Osteocyte (in vitro differentiated cells): ENCODE data around the gene CLDN22. TPM values are rescaled to one million over a fixed set of nuclear protein-coding genes. Genes with fewer than 3 reads are reported as not detected.

Source experiments
- DNase-seq: peaks from one replicate; pipeline ENCODE4 v3.0.0; 2021; ENCODE audit warnings: mixed read lengths; ENCODE audit not compliant: unreplicated experiment; ENCODE audit errors: extremely low spot score
- H3K27ac Mint-ChIP-seq: one replicate; pipeline ENCODE4 v1.8.0; 2021; ENCODE audit warnings: mild to moderate bottlenecking, mixed read lengths; ENCODE audit not compliant: unreplicated experiment
- H3K27me3 Mint-ChIP-seq: one replicate; pipeline ENCODE4 v1.8.0; 2021; ENCODE audit warnings: mixed read lengths; ENCODE audit not compliant: unreplicated experiment
- H3K36me3 Mint-ChIP-seq: one replicate; pipeline ENCODE4 v1.8.0; 2021; ENCODE audit warnings: mixed read lengths; ENCODE audit not compliant: unreplicated experiment
- H3K4me1 Mint-ChIP-seq: one replicate; pipeline ENCODE4 v1.8.0; 2021; ENCODE audit warnings: mixed read lengths; ENCODE audit not compliant: unreplicated experiment
- H3K4me3 Mint-ChIP-seq: one replicate; pipeline ENCODE4 v1.8.0; 2021; ENCODE audit warnings: mild to moderate bottlenecking, moderate library complexity, mixed read lengths; ENCODE audit not compliant: unreplicated experiment
- H3K9me3 Mint-ChIP-seq: one replicate; pipeline ENCODE4 v1.8.0; 2021; ENCODE audit warnings: mixed read lengths; ENCODE audit not compliant: unreplicated experiment
- total RNA-seq: library from RNA; stranded (reverse); gene quantifications from 2 replicates; pipeline ENCODE4 v1.2.1, GENCODE V29; 2021
- TF ChIP-seq, protein P1 (sequence below): fragments of 200-600 bp; sonication (generic); IDR thresholded peaks from 2 replicates; pipeline ENCODE4 v1.5.0; 2021; ENCODE audit warnings: antibody characterized with exemption, mild to moderate bottlenecking, moderate library complexity

The CLDN22 gene
- total RNA-seq, 1 donor from 2014 or later = not detected

DNA sequence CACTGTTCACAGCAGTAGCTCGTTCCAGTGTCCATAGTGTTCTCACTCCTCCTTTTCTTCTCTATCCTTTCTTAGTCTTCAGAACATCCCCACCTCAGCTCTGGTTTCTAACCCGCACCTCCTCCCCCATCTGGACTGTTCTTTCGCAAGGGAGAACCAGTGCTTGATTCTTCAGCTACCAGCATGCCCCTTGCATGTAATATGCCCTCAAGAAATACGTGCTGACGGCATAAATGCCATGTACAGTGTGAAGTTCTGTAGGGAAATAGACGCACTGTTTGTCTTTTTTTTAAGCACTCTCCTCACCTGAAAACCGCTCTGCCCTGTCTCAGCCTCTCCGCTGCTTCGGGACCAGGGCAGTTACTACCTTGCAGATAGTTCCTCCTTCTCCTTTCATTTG, 5.3 kb downstream of the CLDN22 start:
- TF ChIP-seq, protein P1, sequence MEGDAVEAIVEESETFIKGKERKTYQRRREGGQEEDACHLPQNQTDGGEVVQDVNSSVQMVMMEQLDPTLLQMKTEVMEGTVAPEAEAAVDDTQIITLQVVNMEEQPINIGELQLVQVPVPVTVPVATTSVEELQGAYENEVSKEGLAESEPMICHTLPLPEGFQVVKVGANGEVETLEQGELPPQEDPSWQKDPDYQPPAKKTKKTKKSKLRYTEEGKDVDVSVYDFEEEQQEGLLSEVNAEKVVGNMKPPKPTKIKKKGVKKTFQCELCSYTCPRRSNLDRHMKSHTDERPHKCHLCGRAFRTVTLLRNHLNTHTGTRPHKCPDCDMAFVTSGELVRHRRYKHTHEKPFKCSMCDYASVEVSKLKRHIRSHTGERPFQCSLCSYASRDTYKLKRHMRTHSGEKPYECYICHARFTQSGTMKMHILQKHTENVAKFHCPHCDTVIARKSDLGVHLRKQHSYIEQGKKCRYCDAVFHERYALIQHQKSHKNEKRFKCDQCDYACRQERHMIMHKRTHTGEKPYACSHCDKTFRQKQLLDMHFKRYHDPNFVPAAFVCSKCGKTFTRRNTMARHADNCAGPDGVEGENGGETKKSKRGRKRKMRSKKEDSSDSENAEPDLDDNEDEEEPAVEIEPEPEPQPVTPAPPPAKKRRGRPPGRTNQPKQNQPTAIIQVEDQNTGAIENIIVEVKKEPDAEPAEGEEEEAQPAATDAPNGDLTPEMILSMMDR = no peak
- Mint-ChIP-seq H3K27me3 (no peaks in the 10 kb centered on the region), H3K27ac (no peak overlapping the region), H3K4me3 (no peak overlapping the region), H3K4me1 (no peaks in the 10 kb centered on the region), H3K9me3 (no peaks in the 10 kb centered on the region), H3K36me3 (peaks cover 48% of the 10 kb centered on the region)
- no peak for DNase-seq

DNA sequence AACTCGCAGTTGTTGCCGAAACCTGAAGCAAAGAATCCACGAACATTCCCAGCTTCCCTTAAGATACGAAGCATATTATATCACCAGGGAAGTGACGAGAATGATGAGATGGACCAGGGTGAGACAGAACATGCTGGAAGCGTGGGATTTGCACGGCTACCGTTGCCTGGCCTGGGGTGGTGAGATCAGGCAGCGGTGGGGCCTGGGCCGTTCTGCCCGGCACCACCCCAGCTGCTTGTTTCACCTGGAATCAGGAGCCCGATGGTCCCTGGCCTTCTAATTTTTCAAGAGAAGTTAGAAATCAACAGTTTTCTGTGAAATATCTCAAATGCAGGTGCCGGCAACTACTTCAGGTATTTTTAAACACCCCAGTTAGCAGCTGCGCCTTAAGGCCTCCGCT, 5.7 kb downstream of the CLDN22 start:
- Mint-ChIP-seq H3K9me3 (no peaks in the 10 kb centered on the region), H3K4me3 (no peak overlapping the region)

DNA sequence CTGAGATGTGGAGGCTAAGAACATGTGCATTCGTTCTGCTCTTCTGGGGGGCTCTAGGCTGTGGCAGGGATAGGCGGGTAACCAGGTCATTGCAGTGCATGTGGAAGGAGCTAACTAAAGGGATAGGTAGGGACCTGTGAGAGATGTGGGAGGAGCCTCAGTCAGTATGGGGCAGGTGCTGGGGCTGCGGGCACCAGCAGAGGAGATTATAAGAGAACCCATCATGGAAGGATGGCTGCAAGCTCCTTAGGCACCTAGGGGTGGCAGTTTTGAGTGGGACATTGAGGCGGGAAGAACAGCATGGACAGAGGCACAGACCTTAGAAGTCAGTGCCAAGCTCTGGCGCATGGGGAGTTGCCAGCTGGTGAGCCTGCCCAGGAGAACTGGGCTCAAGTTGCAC, 7.2 kb downstream of the CLDN22 start:
- H3K27ac Mint-ChIP-seq = no peak overlapping the region
- TF ChIP-seq, protein P1 = no peak
- H3K27me3 Mint-ChIP-seq = no peaks in the 10 kb centered on the region
- H3K4me1 Mint-ChIP-seq = no peaks in the 10 kb centered on the region
- no peaks in the 10 kb centered on the region for H3K9me3 Mint-ChIP-seq
- H3K36me3 Mint-ChIP-seq = peaks cover 42% of the 10 kb centered on the region
- no peak overlapping the region for H3K4me3 Mint-ChIP-seq
- DNase-seq = no peak

More for the DNA sequence above, 5.7 kb downstream of the CLDN22 start:
- H3K4me1 Mint-ChIP-seq = no peaks in the 10 kb centered on the region
- no peak for DNase-seq
- TF ChIP-seq, protein P1 = no peak
- H3K27ac Mint-ChIP-seq = no peak overlapping the region
- H3K27me3 Mint-ChIP-seq = no peaks in the 10 kb centered on the region
- peaks cover 45% of the 10 kb centered on the region for H3K36me3 Mint-ChIP-seq

DNA sequence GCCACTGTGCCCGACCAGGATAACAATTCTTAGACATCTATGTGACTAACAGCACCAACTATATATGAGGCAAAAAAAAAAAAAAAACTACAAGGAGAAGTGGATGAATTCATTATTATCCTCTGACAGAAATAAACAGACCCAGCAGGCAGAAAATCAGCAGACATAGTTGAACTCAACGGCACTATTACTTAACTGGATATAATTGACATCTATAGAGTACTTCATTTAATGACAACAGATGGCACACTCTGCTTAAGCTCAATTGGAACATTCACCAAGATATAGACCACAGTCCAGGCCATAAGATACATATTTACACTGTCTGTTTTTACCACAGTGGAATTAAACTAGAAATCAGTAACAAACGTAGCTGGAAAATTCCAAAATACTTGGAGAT, 13.3 kb downstream of the CLDN22 start:
- no peaks in the 10 kb centered on the region for H3K4me1 Mint-ChIP-seq
- H3K27me3 Mint-ChIP-seq = no peaks in the 10 kb centered on the region
- no peak overlapping the region for H3K27ac Mint-ChIP-seq
- H3K9me3 Mint-ChIP-seq = no peaks in the 10 kb centered on the region
- TF ChIP-seq, protein P1 = no peak
- no peak for DNase-seq
- no peak overlapping the region for H3K4me3 Mint-ChIP-seq
- H3K36me3 Mint-ChIP-seq = peaks cover 21% of the 10 kb centered on the region

DNA sequence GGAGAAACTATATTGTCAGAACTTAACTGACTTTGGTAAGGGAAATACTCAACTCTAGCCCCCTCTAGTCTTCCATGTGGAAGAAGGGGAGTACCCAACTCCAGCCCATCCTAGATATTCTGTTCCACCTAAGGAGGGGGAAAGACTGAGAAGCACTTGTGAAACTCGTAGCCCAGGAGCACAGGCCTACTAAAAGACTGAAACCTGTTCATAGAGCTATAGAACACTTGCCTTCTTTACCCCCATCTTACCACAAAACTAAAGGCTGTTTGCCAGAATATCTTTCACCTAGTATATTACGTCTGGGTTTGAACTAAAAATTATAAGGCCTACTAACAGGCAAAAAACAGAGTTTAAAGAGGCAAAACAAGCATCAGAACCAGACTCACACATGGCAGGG, 15.5 kb downstream of the CLDN22 start:
- H3K27ac Mint-ChIP-seq = no peak overlapping the region
- H3K4me1 Mint-ChIP-seq = no peaks in the 10 kb centered on the region
- H3K27me3 Mint-ChIP-seq = no peaks in the 10 kb centered on the region
- no peak for DNase-seq
- H3K36me3 Mint-ChIP-seq = peaks cover 28% of the 10 kb centered on the region
- no peaks in the 10 kb centered on the region for H3K9me3 Mint-ChIP-seq
- TF ChIP-seq, protein P1 = no peak
- H3K4me3 Mint-ChIP-seq = no peak overlapping the region
